ENCODE measurements around the gene CTTNBP2. TPM values are rescaled to one million over a fixed set of nuclear protein-coding genes. Genes with fewer than 3 reads are reported as not detected.

The CTTNBP2 gene
- total RNA-seq, 5 donors from 2014 or later (not counting 1 experiment from before 2014, with no cell fraction given), result 0.06 to 0.61 (median 0.16) TPM; not detected in 2

GRCh38 chr7:117686311-117686935, 186.8 kb downstream of the CTTNBP2 start:
- Histone ChIP-seq H3K27ac (ENCODE audit: low read length) (no peak overlapping the region), H3K36me3 (ENCODE audit: control insufficient read depth in 2 of 2, extremely low read depth in 1 of 2, insufficient read depth in 1 of 2, low read length in 1 of 2) (no peaks in the 10 kb centered on the region), H3K27me3 (replicated peaks in 1 of 2; ENCODE audit: control insufficient read depth in 2 of 2, extremely low read depth in 1 of 2, insufficient read depth in 2 of 2, low read length in 1 of 2) (no peaks in the 10 kb centered on the region), H3K4me1 (ENCODE audit: control insufficient read depth in 1 of 2, extremely low read depth in 1 of 2, insufficient read depth in 2 of 2, low read length in 2 of 2) (no peaks in the 10 kb centered on the region), H3K9me3 (no peaks in the 10 kb centered on the region), H3K4me3 (ENCODE audit: control insufficient read depth in 1 of 2, extremely low read depth in 1 of 2, low read length in 1 of 2) (no peak overlapping the region)
- DNase-seq (no peak), ATAC-seq (replicated peaks in 1 of 4) (no peak)
- Mint-ChIP-seq H3K27ac (no peak overlapping the region), H3K4me3 (no peak overlapping the region), H3K9me3 (peaks cover 0 to 3% (median 0%) of the 10 kb centered on the region in 3 donors), H3K4me1 (no peaks in the 10 kb centered on the region), H3K27me3 (peaks cover 0 to 12% of the 10 kb centered on the region in 2 donors), H3K36me3 (no peaks in the 10 kb centered on the region)
- ChIA-PET POLR2A (no interaction called here), CTCF (no interaction called here)

DNA sequence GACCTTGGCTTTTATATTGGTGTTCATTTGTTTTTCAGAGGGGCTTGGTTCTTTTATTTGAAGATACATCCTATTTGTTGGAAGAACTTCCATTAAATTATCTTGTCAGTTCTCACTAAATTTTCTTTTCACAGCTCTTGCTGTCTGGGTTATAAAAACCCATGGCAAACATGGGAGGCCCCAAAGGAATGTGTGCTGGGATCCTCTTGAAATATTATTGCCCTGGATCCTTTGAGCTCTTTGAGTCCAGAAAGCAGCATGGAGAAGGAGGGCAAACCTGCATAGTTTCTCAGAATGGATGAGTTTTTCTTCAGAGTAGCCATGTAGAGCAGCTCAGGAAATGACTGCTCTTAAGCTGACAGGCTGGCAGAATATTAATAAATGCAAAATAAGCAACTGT, 187.4 kb downstream of the CTTNBP2 start:
- no peaks in the 10 kb centered on the region for H3K9me3 ChIP-seq
- no peak overlapping the region for H3K27ac Mint-ChIP-seq

DNA sequence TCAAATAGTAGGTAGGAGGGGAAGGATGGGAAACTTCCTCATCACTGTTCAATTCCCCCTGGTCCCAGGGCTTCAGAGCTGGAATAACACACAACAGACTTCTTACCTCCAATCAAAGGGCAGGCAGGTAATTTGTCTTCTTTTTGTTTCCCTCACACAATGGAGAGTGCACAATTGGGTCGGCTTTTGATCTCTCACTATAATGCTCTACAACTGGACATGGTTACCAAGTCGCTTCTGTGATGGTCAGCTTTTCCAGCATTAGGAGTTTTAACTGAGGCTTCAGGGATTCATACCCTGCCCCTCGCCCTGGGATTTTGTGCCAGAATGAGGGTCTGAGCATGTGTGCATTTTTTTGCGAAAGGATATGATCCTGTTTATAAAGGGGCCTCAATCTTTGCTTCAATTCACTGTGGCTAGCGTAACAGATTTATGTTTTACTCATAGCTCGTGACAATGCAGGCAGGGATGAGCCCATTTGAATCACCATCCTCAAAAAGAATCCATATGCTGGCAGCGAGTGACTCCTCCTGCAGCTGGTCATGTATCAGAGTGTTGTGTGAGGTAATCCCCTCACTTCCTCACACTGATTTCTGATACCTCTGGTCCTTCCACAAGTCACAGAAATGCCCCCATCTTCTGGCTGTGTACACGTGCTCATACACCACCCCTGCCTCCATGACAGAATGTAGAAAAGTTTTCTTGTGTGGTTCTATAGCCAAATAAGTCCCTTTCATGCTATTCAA, 189.6 kb downstream of the CTTNBP2 start:
- Mint-ChIP-seq H3K9me3 (no peaks in the 10 kb centered on the region), H3K36me3 (no peaks in the 10 kb centered on the region), H3K4me1 (no peaks in the 10 kb centered on the region), H3K27me3 (no peaks in the 10 kb centered on the region), H3K27ac (no peak overlapping the region), H3K4me3 (no peak overlapping the region)
- Histone ChIP-seq H3K27ac (ENCODE audit: low read length) (no peak overlapping the region), H3K4me3 (ENCODE audit: control insufficient read depth in 1 of 2, extremely low read depth in 1 of 2, low read length in 1 of 2) (no peak overlapping the region), H3K36me3 (ENCODE audit: control insufficient read depth in 2 of 2, extremely low read depth in 1 of 2, insufficient read depth in 1 of 2, low read length in 1 of 2) (no peaks in the 10 kb centered on the region), H3K27me3 (replicated peaks in 1 of 2; ENCODE audit: control insufficient read depth in 2 of 2, extremely low read depth in 1 of 2, insufficient read depth in 2 of 2, low read length in 1 of 2) (no peaks in the 10 kb centered on the region), H3K4me1 (ENCODE audit: control insufficient read depth in 1 of 2, extremely low read depth in 1 of 2, insufficient read depth in 2 of 2, low read length in 2 of 2) (no peaks in the 10 kb centered on the region), H3K9me3 (no peaks in the 10 kb centered on the region)
- no peak for ATAC-seq (replicated peaks in 1 of 4)
- ChIA-PET CTCF (interaction anchor here in 1 of 2 donors (0.6 kb wide), 1 partner anchor 21 kb away, joined by 3 read pairs; no protein-coding TSS in a partner anchor), POLR2A (no interaction called here)
- no peak for DNase-seq
- WGBS (ENCODE audit: insufficient coverage), result 75% methylated on average over 2 of the region's 8 CpGs

More for the DNA sequence above, 187.4 kb downstream of the CTTNBP2 start:
- Mint-ChIP-seq H3K4me3 (no peak overlapping the region), H3K4me1 (no peaks in the 10 kb centered on the region), H3K36me3 (no peaks in the 10 kb centered on the region), H3K27me3 (peaks cover 0 to 12% of the 10 kb centered on the region in 2 donors), H3K9me3 (peaks cover 0 to 3% (median 0%) of the 10 kb centered on the region in 3 donors)
- Histone ChIP-seq H3K36me3 (ENCODE audit: control insufficient read depth in 2 of 2, extremely low read depth in 1 of 2, insufficient read depth in 1 of 2, low read length in 1 of 2) (no peaks in the 10 kb centered on the region), H3K4me1 (ENCODE audit: control insufficient read depth in 1 of 2, extremely low read depth in 1 of 2, insufficient read depth in 2 of 2, low read length in 2 of 2) (no peaks in the 10 kb centered on the region), H3K27ac (ENCODE audit: low read length) (no peak overlapping the region), H3K27me3 (replicated peaks in 1 of 2; ENCODE audit: control insufficient read depth in 2 of 2, extremely low read depth in 1 of 2, insufficient read depth in 2 of 2, low read length in 1 of 2) (no peaks in the 10 kb centered on the region), H3K4me3 (ENCODE audit: control insufficient read depth in 1 of 2, extremely low read depth in 1 of 2, low read length in 1 of 2) (no peak overlapping the region)
- no peak for DNase-seq
- ChIA-PET POLR2A (no interaction called here), CTCF (no interaction called here)
- ATAC-seq (replicated peaks in 1 of 4), result no peak

DNA sequence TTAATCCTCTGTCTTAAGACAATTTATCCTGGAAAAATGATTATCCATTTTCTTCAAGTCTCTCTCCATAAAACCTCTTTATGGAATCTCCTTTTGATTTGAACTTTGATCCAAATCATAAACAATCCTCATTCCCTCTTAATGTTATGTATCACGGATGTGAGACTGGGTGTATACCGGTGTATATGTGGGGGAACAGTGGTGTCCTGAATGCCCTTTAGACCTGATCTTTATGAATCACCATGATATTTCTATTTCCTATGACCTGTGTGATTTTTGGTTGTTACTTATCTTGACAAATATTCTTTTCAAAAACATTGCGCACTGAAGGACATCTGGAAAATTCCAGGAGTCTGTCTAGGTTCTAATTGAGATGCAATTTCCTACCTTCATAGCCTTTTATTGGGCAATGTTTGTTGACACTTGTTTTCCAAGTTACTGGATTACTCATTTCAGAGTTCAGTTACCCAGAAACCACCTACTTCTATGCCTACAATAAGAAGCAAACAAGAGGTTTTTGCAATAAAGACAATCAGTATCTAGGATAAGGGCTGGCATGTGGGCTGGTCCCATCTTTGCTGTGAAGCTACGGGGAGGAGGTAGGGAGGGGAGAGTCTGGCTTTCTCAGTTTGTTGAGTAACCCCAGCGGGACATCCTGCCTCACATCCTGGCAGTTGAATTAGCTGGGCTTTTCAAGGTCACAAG, 190.4 kb downstream of the CTTNBP2 start:
- H3K9me3 ChIP-seq, result no peaks in the 10 kb centered on the region
- ATAC-seq (replicated peaks in 1 of 4), result no peak
- H3K27me3 ChIP-seq (replicated peaks in 1 of 2; ENCODE audit: control insufficient read depth in 2 of 2, extremely low read depth in 1 of 2, insufficient read depth in 2 of 2, low read length in 1 of 2), result no peaks in the 10 kb centered on the region
- H3K4me1 ChIP-seq (ENCODE audit: control insufficient read depth in 1 of 2, extremely low read depth in 1 of 2, insufficient read depth in 2 of 2, low read length in 2 of 2), result no peaks in the 10 kb centered on the region
- Mint-ChIP-seq H3K4me1 (no peaks in the 10 kb centered on the region), H3K9me3 (no peaks in the 10 kb centered on the region), H3K27ac (no peak overlapping the region), H3K36me3 (no peaks in the 10 kb centered on the region), H3K4me3 (no peak overlapping the region), H3K27me3 (no peaks in the 10 kb centered on the region)
- no peak overlapping the region for H3K4me3 ChIP-seq (ENCODE audit: control insufficient read depth in 1 of 2, extremely low read depth in 1 of 2, low read length in 1 of 2)
- POLR2A ChIA-PET, result no interaction called here
- no peak for DNase-seq
- no CpG with 5 or more reads among the region's 5 CpGs for WGBS (ENCODE audit: insufficient coverage)
- no peak overlapping the region for H3K27ac ChIP-seq (ENCODE audit: low read length)
- no peaks in the 10 kb centered on the region for H3K36me3 ChIP-seq (ENCODE audit: control insufficient read depth in 2 of 2, extremely low read depth in 1 of 2, insufficient read depth in 1 of 2, low read length in 1 of 2)
- CTCF ChIA-PET, result interaction anchor here in 1 of 2 donors (0.6 kb wide), 1 partner anchor 20 kb away, joined by 3 read pairs; no protein-coding TSS in a partner anchor

- POLR2A ChIA-PET, result no interaction called here
- CTCF ChIA-PET, result no interaction called here
- Mint-ChIP-seq H3K27me3 (no peaks in the 10 kb centered on the region), H3K36me3 (no peaks in the 10 kb centered on the region), H3K4me3 (no peak overlapping the region), H3K27ac (no peak overlapping the region), H3K4me1 (no peaks in the 10 kb centered on the region), H3K9me3 (no peaks in the 10 kb centered on the region)
- Histone ChIP-seq H3K4me3 (ENCODE audit: control insufficient read depth in 1 of 2, extremely low read depth in 1 of 2, low read length in 1 of 2) (no peak overlapping the region), H3K9me3 (no peaks in the 10 kb centered on the region), H3K27ac (ENCODE audit: low read length) (no peak overlapping the region), H3K4me1 (ENCODE audit: control insufficient read depth in 1 of 2, extremely low read depth in 1 of 2, insufficient read depth in 2 of 2, low read length in 2 of 2) (no peaks in the 10 kb centered on the region), H3K27me3 (replicated peaks in 1 of 2; ENCODE audit: control insufficient read depth in 2 of 2, extremely low read depth in 1 of 2, insufficient read depth in 2 of 2, low read length in 1 of 2) (no peaks in the 10 kb centered on the region), H3K36me3 (ENCODE audit: control insufficient read depth in 2 of 2, extremely low read depth in 1 of 2, insufficient read depth in 1 of 2, low read length in 1 of 2) (no peaks in the 10 kb centered on the region)
- 66% methylated on average over 2 of the region's 3 CpGs for WGBS (ENCODE audit: insufficient coverage)
- no peak for ATAC-seq (replicated peaks in 1 of 4)
- DNase-seq, result no peak
Observed at GRCh38 chr7:117679120-117679519, 194.1 kb downstream of the CTTNBP2 start.

- no peak overlapping the region for H3K4me3 Mint-ChIP-seq
- H3K36me3 Mint-ChIP-seq, result no peaks in the 10 kb centered on the region
- DNase-seq, result no peak
- H3K27ac Mint-ChIP-seq, result no peak overlapping the region
- H3K4me1 Mint-ChIP-seq, result no peaks in the 10 kb centered on the region
- no peaks in the 10 kb centered on the region for H3K9me3 Mint-ChIP-seq
- no peaks in the 10 kb centered on the region for H3K4me1 ChIP-seq (ENCODE audit: control insufficient read depth in 1 of 2, extremely low read depth in 1 of 2, insufficient read depth in 2 of 2, low read length in 2 of 2)
- peaks cover 0 to 2% of the 10 kb centered on the region in 2 experiments for H3K27me3 ChIP-seq (replicated peaks in 1 of 2; ENCODE audit: control insufficient read depth in 2 of 2, extremely low read depth in 1 of 2, insufficient read depth in 2 of 2, low read length in 1 of 2)
- WGBS (ENCODE audit: insufficient coverage), result no CpG with 5 or more reads among the region's 3 CpGs
- no peaks in the 10 kb centered on the region for H3K27me3 Mint-ChIP-seq
- ATAC-seq (replicated peaks in 1 of 4), result no peak
- POLR2A ChIA-PET, result no interaction called here
- H3K4me3 ChIP-seq (ENCODE audit: control insufficient read depth in 1 of 2, extremely low read depth in 1 of 2, low read length in 1 of 2), result no peak overlapping the region
- H3K36me3 ChIP-seq (ENCODE audit: control insufficient read depth in 2 of 2, extremely low read depth in 1 of 2, insufficient read depth in 1 of 2, low read length in 1 of 2), result no peaks in the 10 kb centered on the region
- no peaks in the 10 kb centered on the region for H3K9me3 ChIP-seq
- CTCF ChIA-PET, result no interaction called here
- H3K27ac ChIP-seq (ENCODE audit: low read length), result no peak overlapping the region
Observed at GRCh38 chr7:117675497-117676435, 197.5 kb downstream of the CTTNBP2 start.

Measured in T-cell (primary cell).